Vagina (tissue), 2 donors: ENCODE results near the gene ADD1.

Experiments
- CTCF ChIP-seq, 3 experiments: fragments of 450-650 bp in 2 of 3; fragments of 200-600 bp in 1 of 3; sonication (generic) in 1 of 3; IDR thresholded peaks; one replicate each; pipeline ENCODE4 v1.5.1; 2017 to 2019; ENCODE audit warnings: antibody characterized with exemption in 3 of 3, mild to moderate bottlenecking in 2 of 3, moderate library complexity in 2 of 3
- POLR2A ChIP-seq, 2 donors: fragments of 450-650 bp; IDR thresholded peaks; one replicate each; pipeline ENCODE4 v1.6.1; 2017; ENCODE audit warnings: antibody characterized with exemption in 2 of 2, mild to moderate bottlenecking in 2 of 2, moderate library complexity in 2 of 2
- POLR2AphosphoS5 ChIP-seq, 2 donors: sonication (generic); formaldehyde crosslinking; IDR thresholded peaks; one replicate each; pipeline ENCODE4 v1.9.0; 2017; ENCODE audit warnings: antibody characterized with exemption in 2 of 2, mild to moderate bottlenecking in 2 of 2, low read depth in 1 of 2; ENCODE audit not compliant: insufficient read depth in 1 of 2

GRCh38 chr4:2874861-2875260 lies 31.2 kb downstream of the ADD1 start:
- TF ChIP-seq CTCF (IDR thresholded peaks at IDR 0.05) (no peak), POLR2AphosphoS5 (IDR thresholded peaks at IDR 0.05; ENCODE audit: insufficient read depth in 1 of 2, low read depth in 1 of 2) (no peak), POLR2A (IDR thresholded peaks at IDR 0.05) (no peak)
